Type B pancreatic cell (in vitro differentiated cells): ENCODE results near the gene FBXO17. TPM values are rescaled to one million over a fixed set of nuclear protein-coding genes. Genes with fewer than 3 reads are reported as not detected.
"Not testable (repeated sequence)": the region's sequence is repeated elsewhere in the genome, so short reads cannot be mapped to it uniquely, and the experiment has no call there.

ENCODE experiments used
- DNase-seq: peaks from one replicate; pipeline ENCODE4 v3.0.0; 2021; ENCODE audit warnings: mixed read lengths; ENCODE audit not compliant: unreplicated experiment; ENCODE audit errors: extremely low spot score
- H3K27ac Mint-ChIP-seq: 2 replicates; pipeline ENCODE4 v1.8.0; 2021; ENCODE audit warnings: mild to moderate bottlenecking, mixed read lengths
- H3K27me3 Mint-ChIP-seq: 2 replicates; pipeline ENCODE4 v1.8.0; 2021; ENCODE audit warnings: mixed read lengths
- H3K36me3 Mint-ChIP-seq: 2 replicates; pipeline ENCODE4 v1.8.0; 2021; ENCODE audit warnings: mixed read lengths
- H3K4me1 Mint-ChIP-seq: one replicate; pipeline ENCODE4 v1.8.0; 2021; ENCODE audit warnings: mixed read lengths; ENCODE audit not compliant: unreplicated experiment
- H3K4me3 Mint-ChIP-seq: 2 replicates; pipeline ENCODE4 v1.8.0; 2021; ENCODE audit warnings: mild to moderate bottlenecking, mixed read lengths
- H3K9me3 Mint-ChIP-seq: 2 replicates; pipeline ENCODE4 v1.8.0; 2021; ENCODE audit warnings: mixed read lengths
- total RNA-seq: library from RNA; stranded (reverse); gene quantifications from 2 replicates; pipeline ENCODE4 v1.2.1, GENCODE V29; 2021; ENCODE audit warnings: low replicate concordance
- TF ChIP-seq, protein P1 (sequence below): fragments of 200-600 bp; sonication (generic); conservative IDR thresholded peaks from 2 replicates; pipeline ENCODE4 v1.5.0; 2021; ENCODE audit warnings: antibody characterized with exemption, mild to moderate bottlenecking

FBXO17 gene
- total RNA-seq, 1 donor from 2014 or later: 26.0 TPM

DNA sequence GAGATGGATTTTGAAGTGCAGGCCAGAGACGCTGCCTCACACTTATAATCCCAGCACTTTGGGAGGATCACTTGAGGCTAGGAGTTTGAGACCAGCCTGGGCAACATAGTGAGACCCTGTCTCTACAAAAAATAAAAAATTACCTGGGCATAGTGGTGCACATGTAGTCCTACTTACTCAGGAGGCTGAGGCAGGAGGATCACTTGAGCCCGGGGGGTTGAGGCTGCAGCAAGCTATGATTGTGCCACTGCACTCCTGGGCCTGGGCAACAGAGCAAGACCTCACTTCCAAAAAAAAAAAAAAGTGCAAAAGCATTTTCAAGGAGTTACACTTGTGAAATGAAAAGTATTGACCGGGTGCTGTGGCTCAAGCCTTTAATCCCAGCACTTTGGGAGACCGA is 27.6 kb upstream of the FBXO17 start:
- Mint-ChIP-seq H3K4me3 (no peak overlapping the region), H3K27me3 (no peaks in the 10 kb centered on the region), H3K36me3 (no peaks in the 10 kb centered on the region), H3K27ac (no peak overlapping the region), H3K9me3 (no peaks in the 10 kb centered on the region), H3K4me1 (no peaks in the 10 kb centered on the region)
- TF ChIP-seq, protein P1, sequence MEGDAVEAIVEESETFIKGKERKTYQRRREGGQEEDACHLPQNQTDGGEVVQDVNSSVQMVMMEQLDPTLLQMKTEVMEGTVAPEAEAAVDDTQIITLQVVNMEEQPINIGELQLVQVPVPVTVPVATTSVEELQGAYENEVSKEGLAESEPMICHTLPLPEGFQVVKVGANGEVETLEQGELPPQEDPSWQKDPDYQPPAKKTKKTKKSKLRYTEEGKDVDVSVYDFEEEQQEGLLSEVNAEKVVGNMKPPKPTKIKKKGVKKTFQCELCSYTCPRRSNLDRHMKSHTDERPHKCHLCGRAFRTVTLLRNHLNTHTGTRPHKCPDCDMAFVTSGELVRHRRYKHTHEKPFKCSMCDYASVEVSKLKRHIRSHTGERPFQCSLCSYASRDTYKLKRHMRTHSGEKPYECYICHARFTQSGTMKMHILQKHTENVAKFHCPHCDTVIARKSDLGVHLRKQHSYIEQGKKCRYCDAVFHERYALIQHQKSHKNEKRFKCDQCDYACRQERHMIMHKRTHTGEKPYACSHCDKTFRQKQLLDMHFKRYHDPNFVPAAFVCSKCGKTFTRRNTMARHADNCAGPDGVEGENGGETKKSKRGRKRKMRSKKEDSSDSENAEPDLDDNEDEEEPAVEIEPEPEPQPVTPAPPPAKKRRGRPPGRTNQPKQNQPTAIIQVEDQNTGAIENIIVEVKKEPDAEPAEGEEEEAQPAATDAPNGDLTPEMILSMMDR: no peak
- DNase-seq: no peak

DNA sequence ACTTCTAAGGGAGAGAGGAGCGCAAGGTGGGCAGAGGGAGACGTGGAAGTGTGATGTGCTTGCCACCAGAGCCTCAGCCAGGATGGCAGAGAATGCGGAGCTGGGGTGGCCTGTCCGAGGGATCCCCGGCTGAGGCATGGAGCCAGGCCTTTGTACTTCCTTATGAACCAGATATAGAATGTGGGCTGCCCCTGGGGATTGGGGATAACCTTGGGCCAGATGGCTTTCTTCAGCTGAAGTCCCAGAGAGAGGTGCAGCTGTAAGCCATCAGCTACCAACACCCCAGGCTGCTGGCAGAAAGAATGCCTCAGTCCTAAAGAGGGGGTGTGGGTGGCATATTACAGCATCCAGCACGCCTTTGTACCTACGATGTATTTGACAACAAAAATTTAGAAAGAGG is 25.5 kb upstream of the FBXO17 start:
- Mint-ChIP-seq H3K4me1 (peaks cover 2% of the 10 kb centered on the region), H3K4me3 (no peak overlapping the region), H3K36me3 (no peaks in the 10 kb centered on the region), H3K9me3 (no peaks in the 10 kb centered on the region), H3K27ac (no peak overlapping the region), H3K27me3 (no peaks in the 10 kb centered on the region)
- TF ChIP-seq, protein P1: no peak
- no peak for DNase-seq

DNA sequence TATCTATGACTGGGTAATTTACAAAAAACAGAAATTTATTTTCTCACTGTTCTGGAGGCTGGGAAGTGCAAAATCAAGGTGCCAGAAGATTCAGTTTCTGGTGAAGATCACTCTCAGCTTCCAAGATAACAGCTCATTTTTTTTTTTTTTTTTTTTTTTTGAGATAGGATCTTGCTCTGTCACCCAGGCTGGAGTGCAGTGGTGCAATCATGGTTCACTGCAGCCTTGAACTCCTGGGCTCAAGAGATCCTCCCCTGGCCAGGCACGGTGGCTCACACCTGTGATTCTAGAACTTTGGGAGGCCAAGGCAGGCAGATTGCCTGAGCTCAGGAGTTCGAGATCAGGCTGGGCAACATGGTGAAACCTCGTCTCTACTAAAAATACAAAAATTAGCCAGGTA is 22.0 kb upstream of the FBXO17 start:
- not testable (repeated sequence) for H3K36me3 Mint-ChIP-seq, H3K27ac Mint-ChIP-seq

DNA sequence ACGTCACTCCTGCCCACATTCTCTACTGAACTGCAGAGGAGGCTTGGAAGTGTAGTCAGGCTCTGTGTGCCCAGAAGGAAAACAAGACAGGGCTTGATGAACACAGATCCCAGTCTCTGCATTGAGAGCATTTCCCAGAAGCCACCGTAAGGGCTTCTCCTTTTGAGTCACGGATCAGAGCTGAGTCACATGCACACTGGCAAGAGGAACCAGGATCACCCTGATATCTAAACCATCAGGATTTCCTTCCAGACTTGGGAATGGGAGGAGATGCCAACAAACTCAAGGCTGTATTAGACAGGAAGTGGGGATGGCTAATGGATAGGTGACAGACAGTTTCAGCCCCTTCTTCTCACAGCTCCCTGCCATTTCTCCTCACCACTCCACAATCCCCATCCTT is 17.7 kb upstream of the FBXO17 start:
- Mint-ChIP-seq H3K4me1 (peaks cover 23% of the 10 kb centered on the region), H3K27ac (no peak overlapping the region), H3K36me3 (no peaks in the 10 kb centered on the region), H3K4me3 (no peak overlapping the region), H3K27me3 (no peaks in the 10 kb centered on the region), H3K9me3 (no peaks in the 10 kb centered on the region)
- no peak for DNase-seq
- TF ChIP-seq, protein P1: no peak

More for the DNA sequence above, 22.0 kb upstream of the FBXO17 start:
- DNase-seq, H3K4me1 Mint-ChIP-seq, H3K4me3 Mint-ChIP-seq, H3K9me3 Mint-ChIP-seq, H3K27me3 Mint-ChIP-seq: not testable (repeated sequence)

DNA sequence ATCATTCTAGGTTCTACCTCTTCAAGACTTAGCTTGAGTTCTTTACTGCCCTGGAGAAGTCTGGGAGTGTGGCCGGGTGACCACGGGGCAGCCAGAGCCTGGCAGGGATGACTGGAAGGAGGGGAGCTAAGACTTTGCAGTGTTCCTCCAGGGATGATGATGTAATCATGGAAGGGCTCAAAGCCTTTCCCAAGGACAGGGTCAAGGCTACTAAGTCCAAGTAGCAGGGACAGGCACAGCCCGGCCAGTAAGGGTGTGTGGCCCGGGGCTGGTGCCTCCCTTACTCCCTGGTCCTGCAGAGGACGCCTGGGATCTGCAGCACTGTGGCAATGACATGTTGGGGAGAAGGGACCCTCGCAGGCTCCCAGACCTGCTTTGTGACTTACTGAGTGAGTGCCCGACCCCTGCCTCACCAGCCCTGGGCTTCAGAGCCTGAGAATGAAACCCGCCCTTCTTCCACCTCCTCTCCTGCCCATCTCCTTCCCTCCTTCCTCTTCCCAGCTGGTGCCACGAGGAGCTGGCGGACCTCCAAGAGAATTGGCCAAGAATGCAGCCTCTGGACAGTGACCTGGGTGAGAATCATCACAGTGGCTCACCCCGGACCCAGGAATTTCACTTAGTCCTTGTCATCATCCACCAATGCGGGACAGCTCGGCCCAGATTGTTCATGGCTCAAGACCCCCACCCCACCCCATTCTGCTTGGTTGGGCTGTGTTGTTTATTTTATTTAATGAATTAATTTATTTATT is 15.6 kb upstream of the FBXO17 start:
- no peaks in the 10 kb centered on the region for H3K36me3 Mint-ChIP-seq
- TF ChIP-seq, protein P1: no peak
- peaks cover 22% of the 10 kb centered on the region for H3K4me1 Mint-ChIP-seq
- H3K27ac Mint-ChIP-seq: no peak overlapping the region
- no peak overlapping the region for H3K4me3 Mint-ChIP-seq
- no peaks in the 10 kb centered on the region for H3K27me3 Mint-ChIP-seq
- no peak for DNase-seq
- H3K9me3 Mint-ChIP-seq: no peaks in the 10 kb centered on the region

DNA sequence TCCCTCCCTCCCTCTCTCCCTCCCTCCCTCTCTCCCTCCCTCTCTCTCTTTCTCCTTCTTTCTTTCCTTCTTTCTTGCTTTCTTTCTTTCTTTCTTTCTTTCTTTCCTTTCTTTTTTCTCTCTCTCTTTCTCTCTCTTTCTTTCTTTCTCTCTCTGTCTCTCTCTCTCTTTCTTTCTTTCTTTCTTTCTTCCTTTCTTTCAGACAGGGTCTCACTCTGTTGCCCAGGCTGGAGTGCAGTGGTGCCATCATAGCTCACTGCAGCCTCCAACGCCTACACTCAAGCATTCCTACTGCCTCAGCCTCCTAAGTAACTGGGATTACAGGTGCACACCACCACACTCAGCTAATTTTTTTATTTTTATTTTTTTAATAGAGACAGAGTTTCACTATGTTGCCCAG is 14.1 kb upstream of the FBXO17 start:
- not testable (repeated sequence) for H3K27me3 Mint-ChIP-seq, H3K36me3 Mint-ChIP-seq, H3K9me3 Mint-ChIP-seq, H3K4me3 Mint-ChIP-seq, DNase-seq, H3K27ac Mint-ChIP-seq
- H3K4me1 Mint-ChIP-seq: peaks cover 16% of the 10 kb centered on the region
